Measurements from ENCODE around the gene CMIP.
A peak's percentile ranks its signal among the peaks of the same experiment; 100 is the strongest.
"Not testable (repeated sequence)": the region's sequence is repeated elsewhere in the genome, so short reads cannot be mapped to it uniquely, and the experiment has no call there.

CMIP gene

GRCh38 chr16:81730090-81731051 lies 285.8 kb downstream of the CMIP start:
- peak; percentile 97 for DNase-seq

- no peak for DNase-seq
Measured at GRCh38 chr16:81731649-81732048, 287.0 kb downstream of the CMIP start.

- no peak for DNase-seq
Measured at GRCh38 chr16:81732699-81733098, 288.1 kb downstream of the CMIP start.

DNA sequence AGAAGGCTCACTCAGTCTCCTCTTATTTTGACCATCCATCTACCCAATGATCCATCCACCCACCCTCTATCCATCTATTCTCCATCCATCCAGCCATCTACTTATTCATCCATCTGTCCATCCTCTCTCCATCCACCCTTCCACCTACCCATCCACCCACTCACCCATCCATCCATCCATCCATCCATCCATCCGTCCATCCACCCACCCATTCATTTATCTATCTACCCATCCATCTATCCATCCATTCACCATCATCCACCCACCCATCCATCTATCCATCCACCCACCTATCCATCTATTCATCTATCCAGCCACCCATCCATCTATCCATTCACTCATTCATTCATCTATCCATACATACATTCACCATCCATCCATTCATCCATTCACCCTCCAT lies 288.7 kb downstream of the CMIP start:
- DNase-seq: no peak

DNA sequence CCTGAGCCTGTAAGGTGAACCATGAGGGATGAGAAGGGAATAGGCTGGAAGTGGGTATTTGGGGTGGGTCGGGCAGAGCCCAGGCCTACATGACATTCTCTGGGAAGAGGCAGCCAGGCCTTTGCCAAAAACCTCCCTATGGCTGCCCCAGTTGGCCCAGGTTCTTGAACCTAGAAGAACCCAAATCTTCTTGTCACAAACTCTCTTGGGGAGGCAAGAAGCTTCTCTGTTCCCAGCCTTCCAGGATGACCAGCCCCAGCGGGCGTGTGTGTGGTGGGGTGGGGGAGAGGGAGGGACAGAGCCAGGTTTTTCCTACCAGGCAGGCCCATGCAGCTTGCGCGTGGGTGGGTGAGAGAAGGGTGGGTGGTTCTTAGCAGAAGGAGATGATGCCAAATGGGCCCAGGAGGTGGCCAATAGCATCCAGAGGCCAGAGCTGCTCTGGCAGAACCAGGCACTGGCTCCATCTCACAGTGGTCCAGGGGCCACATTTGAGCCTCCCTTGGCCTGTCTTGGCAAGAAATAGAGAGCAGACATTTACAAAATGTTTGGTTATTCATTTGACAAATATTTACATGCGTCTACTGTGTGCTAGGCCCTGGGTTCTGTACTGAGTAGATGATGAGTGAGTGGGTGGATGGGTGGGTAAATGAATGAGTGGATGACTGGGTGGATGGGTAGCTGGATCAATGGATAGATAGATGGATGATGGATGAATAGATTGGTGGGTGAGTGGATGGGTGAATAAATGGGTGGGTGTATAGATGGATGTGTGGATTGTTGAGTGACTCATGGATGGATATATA lies 290.2 kb downstream of the CMIP start:
- DNase-seq: no peak

GRCh38 chr16:81737885-81738536 lies 293.4 kb downstream of the CMIP start:
- DNase-seq: peak; percentile 88

DNA sequence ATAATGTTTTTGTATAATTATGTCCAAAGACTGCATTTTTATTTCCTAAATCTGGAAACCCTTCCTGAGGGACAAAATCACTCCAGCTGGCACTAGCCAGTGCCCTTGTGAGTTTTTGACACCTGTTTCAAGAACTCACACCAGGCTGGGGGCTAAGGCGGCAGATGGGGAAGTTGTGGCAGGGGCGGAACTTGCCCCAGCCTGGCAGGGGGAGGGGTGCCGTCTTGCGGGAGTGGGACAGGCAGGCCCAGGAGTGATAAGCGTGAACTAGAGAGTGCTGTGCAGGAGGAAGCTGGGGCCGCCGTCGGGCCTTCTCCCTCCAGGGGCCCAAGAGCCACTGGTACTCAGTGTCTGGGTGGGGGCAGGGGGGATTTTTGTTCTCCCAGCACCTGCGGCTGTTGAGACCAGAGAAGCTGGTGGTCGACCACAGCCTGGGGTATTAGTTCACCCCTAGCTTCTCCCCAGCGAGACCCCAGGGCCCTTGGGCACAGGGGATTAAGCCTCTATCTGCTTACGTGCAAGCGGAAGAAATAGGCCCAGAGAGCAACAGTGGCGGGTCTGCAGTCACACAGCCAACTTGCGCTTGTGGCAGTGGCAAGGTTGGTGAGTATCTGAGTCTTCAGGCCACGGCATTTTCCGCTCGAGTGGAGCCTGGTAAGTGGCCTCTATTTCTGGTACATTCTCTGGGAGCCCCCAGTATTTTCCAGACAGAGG lies 294.3 kb downstream of the CMIP start:
- no peak for DNase-seq

DNA sequence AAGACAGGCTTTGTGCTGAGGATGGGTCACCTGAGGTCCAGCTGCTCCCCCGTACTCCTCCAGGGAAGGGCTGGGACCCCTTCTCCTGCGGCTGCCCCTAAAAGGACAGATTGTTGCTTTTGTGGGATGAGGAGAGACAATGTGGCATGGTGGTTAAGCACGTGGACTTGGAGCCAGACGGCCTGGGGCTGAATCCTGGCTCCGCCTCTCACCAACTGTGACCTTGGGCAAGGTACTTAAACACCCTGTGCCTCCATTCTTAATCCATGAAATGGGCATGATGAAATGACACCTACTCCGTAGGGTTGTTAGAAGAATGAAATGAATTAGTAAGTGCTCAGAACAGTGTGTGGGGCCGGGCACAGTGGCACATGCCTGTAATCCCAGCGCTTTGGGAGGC lies 294.9 kb downstream of the CMIP start:
- no peak for DNase-seq

GRCh38 chr16:81740169-81740568 lies 295.6 kb downstream of the CMIP start:
- peak; percentile 13 for DNase-seq

DNA sequence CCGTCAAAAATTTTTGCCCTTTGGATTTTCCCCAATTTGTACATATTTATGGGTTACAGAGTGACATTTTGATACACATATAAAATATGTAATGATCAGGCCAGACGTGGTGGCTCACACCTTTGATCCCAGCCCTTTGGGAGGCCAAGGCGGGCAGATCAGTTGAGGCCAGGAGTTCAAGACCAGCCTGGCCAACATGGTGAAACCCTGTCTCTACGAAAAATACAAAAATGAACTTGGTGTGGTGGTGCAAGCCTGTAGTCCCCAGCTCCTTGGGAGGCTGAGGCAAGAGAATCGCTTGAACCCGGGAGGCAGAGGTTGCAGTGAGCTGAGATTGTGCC lies 296.8 kb downstream of the CMIP start:
- not testable (repeated sequence) for DNase-seq

DNA sequence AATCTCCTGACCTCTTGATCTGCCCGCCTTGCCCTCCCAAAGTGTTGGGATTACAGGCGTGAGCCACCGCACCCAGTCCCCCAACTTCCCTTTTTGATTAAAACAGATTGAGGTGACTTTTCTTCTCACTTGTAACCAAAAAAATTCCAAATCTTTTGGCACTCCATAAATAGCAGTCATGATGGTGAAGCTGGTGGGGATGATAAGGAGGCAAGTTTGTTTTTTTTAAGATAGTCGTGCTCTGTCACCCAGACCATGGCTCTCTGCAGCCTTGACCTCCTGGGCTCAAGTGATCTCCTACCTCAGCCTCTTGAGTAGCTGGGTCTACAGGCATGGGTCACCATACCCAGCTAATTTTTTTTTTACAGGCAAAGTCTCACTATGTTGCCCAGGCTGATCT lies 299.8 kb downstream of the CMIP start:
- DNase-seq: no peak

GRCh38 chr16:81744911-81745310 lies 300.3 kb downstream of the CMIP start:
- DNase-seq: no peak

- DNase-seq: peak; percentile 77
Measured at GRCh38 chr16:81745704-81746558, 301.3 kb downstream of the CMIP start.

- DNase-seq: no peak
Measured at GRCh38 chr16:81746566-81746965, 302.0 kb downstream of the CMIP start.

DNA sequence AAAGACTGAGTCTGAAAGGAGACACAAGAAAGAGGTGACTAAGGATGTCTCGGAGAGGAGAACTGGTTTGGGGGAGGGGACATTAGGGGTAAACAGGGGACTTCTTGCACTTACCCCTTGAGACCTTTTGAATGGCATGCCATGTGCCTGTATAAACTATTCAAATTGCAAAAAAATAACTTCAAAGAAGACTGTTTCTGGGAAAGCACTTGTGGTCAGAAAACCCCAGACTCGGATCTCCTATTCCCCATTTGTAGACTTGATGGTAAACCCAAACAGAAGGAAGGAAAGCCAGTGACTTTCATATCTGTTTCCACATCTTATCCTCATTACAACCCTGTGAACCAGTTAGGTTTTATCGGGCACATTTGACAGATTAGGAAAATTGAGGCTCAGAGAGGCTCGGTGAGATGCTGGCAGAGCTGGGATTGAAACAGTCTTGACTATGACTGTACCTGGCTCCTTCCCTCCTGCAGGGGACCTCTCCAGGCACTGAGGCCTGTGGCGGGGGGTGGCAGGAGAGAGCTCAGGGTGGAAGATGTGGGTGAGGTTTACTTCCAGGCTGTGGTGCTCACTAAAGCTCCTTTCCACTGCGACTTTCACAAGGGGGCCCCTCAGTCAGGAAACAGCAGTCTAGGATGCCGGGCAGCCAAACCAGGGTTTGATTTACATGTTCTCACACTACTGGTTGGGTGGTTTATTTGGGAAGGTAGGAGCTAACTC lies 304.0 kb downstream of the CMIP start:
- no peak for DNase-seq

- DNase-seq: no peak
Measured at GRCh38 chr16:81752225-81752875, 307.7 kb downstream of the CMIP start.

GRCh38 chr16:81752876-81753227 lies 308.2 kb downstream of the CMIP start:
- no peak for DNase-seq

GRCh38 chr16:81754858-81755257 lies 310.2 kb downstream of the CMIP start:
- DNase-seq: no peak

- no peak for DNase-seq
Measured at GRCh38 chr16:81755915-81756614, 311.5 kb downstream of the CMIP start.
